OCI-M1 (cell line): ENCODE results near the gene SLC25A44.
"Not testable (repeated sequence)": the region's sequence is repeated elsewhere in the genome, so short reads cannot be mapped to it uniquely, and the experiment has no call there.

Experiments used
- DNase-seq: peaks from one replicate; lab custom pipeline; 2025; lab: John Stamatoyannopoulos, UW

SLC25A44 gene

DNA sequence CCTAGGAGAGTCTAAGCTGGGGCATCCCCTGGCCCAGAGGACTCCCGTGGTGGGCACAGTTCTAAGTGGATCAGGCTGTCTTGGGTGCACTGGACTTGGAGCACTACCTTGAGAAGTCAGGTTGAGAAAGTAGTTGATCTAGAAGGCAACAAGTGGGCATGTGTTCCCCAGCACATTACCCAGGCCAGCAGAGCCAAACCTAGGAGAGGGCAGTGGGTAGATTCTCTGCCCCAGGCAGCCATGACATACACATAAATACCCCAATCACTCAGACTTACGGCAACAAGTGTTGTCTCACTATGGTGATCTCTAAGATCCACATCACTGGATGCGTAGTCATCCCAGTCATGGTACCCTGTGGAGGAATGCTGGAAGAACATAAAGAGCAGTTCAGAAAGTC, 17.3 kb downstream of the SLC25A44 start:
- DNase-seq = no peak

DNA sequence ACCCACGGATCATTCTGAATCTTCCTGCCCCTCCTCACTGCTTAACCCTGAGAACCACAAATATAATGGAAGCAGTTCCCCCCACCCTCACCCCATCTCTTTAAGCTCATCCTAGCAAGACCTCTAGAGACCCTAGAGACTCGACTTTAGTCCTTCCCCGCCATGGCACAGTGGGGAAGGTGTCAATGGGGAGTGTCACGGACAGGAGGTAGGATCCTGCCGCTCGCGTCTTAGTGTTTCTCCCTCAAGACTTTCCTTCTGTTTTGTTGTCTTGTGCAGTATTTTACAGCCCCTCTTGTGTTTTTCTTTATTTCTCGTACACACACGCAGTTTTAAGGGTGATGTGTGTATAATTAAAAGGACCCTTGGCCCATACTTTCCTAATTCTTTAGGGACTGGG, 18.2 kb downstream of the SLC25A44 start:
- DNase-seq = no peak

DNA sequence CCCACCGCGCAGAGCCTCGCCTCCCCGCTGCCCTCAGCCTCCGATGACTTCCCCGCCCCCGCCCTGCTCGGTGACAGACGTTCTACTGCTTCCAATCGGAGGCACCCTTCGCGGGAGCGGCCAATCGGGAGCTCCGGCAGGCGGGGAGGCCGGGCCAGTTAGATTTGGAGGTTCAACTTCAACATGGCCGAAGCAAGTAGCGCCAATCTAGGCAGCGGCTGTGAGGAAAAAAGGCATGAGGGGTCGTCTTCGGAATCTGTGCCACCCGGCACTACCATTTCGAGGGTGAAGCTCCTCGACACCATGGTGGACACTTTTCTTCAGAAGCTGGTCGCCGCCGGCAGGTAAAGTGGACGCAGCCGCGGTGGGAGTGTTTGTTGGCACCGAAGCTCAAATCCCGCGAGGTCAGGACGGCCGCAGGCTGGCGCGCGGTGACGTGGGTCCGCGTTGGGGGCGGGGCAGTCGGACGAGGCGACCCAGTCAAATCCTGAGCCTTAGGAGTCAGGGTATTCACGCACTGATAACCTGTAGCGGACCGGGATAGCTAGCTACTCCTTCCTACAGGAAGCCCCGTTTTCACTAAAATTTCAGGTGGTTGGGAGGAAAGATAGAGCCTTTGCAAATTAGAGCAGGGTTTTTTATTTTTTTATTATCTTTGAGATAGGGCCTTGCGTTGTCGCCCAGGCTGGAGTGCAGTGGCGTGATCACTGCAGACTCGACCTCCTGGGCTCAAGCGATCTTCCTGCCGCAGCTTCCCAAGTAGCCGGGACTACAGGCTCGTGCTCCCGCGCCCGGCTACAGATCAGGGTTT, 19.1 kb downstream of the SLC25A44 start, which contains the start of gene PMF1:
Gene PMF1 (plus strand): TSS at position 175 of the 811 bp plus-strand sequence. CDS start 9 bp downstream, at position 184.
- peak; percentile 98 for DNase-seq

DNA sequence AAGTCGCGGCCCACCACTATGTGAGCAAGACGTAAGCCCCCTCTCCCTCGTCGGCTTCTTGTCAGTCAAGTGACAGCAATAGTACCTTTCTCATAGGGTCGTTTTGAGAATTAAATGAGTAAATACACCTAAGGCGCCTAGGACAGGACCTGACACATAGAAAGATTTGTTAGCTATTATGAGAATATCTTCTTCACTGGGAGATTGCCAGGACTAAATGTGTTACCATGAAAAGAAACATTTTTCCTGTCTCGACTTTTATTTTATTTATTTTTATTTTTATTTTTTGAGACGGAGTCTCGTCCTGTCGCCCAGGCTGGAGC, 19.7 kb downstream of the SLC25A44 start:
- DNase-seq = no peak

DNA sequence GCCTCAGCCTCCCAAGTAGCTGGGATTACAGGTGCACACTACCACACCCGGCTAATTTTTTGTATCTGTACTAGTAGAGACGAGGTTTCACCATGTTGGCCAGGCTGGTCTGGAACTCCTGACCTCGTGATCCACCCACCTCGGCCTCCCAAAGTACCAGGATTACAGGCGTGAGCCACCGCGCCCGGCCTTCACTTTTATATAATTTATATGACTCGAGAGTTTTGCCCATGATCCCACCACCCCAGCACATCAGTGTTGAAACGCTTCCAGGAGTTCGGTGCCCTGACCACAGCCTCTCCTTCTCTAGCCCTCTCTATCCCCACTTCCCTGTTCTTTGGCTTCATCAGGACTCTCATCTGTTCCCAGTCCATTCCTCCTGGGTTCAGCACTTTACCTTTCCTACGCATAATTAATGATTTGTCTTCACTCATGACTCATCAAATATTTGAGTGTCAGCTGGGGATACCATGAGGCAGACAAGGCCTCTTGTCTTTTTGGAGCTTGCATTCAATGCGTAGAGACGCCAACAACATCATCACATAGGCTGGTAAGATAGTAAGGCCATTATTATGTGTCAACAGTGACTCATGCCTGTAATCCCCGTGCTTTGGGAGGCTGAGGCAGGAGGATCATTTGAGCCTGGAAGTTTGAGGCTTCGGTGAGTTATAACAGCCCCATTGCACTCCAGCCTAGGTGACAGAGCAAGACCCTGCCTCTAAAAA, 20.3 kb downstream of the SLC25A44 start:
- DNase-seq = no peak

DNA sequence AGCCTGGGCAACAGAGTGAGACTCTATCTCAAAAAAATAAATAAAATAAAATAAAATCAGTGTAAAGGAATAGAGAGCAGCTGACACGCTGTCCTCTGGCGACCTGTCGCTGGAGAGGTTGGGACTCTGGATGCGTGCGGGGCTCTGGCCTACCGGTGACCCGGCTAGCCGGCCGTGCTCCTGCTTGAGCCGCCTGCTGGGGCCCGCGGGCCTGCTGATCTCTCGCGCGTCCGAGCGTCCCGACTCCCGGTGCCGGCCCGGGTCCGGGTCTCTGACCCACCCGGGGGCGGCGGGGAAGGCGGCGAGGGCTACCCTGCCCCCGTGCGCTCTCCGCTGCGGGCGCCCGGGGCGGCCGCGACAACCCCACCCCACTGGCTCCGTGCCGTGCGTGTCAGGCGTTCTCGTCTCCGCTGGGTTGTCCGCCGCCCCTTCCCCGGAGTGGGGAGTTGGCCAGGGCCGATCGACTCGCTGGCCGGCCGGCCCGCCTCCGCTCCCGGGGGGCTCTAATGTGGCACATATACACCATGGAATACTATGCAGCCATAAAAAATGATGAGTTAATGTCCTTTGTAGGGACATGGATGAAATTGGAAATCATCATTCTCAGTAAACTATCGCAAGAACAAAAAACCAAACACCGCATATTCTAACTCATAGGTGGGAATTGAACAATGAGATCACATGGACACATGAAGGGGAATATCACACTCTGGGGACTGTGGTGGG, 22.6 kb downstream of the SLC25A44 start:
- DNase-seq = not testable (repeated sequence)

DNA sequence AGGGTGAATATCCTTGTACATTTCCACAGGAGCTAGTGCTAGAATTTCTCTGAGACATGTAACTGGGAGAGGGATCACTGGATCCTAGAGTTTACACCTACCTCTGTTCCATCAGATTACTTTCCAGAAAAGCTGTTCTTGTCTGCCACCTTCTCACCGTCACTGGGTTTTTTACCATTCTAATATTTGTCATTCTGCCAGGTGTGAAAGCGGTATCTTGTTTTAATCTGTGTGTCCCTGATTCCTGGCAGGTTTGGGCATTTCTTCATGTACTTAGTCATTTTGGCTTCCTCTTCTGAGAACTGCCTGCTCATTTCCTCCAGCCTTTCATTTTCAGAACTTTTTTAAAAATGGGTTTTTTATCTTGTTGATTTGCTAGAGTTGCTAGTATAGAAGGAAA, 24.0 kb downstream of the SLC25A44 start:
- peak; percentile 42 for DNase-seq

DNA sequence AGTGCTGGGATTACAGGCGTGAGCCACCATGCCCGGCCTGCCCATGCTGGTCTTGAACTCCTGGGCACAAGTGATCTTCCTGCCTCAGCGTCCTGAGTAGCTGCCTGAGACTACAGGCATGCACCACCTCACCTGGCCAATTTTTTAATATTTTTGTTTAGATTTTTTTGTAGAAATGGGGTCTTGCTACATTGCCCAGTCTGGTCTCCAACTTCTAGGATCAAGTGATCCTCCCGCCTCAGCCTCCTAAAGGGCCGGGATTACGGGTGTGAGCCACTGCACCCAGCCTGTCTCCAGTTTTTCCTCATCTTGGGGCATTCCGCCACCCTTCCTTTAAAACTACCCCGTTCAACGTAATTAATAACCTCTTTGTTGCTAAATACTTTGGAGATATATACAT, 26.3 kb downstream of the SLC25A44 start:
- no peak for DNase-seq

DNA sequence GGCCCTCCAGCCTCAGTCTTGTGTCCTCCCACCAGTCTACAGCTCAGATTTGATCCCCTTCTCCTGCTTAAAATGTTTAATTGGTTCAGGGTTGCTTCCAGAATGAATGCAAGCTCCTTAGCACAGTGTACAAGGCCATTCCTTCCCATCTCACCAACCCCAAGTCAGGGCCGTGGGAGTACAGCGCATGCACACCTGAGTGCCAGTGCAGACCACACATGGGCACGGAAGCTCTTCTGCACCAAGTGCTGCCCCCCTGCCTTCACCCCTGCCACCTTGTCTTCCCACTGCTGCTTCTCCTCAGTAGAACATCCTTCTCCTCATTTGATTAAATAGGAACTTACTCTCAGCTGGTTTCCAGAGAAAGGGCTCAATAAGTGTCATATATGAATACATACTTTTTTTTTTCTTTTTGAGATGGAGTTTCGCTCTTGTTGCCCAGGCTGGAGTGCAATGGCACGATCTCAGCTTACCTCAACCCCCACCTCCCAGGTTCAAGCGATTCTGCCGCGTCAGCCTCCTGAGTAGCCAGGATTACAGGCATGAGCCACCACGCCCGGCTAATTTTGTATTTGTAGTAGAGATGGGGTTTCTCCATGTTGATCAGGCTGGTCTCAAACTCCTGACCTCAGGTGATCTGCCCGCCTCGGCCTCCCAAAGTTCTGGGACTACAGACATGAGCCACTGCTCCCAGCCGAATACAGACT, 28.2 kb downstream of the SLC25A44 start:
- DNase-seq = no peak

DNA sequence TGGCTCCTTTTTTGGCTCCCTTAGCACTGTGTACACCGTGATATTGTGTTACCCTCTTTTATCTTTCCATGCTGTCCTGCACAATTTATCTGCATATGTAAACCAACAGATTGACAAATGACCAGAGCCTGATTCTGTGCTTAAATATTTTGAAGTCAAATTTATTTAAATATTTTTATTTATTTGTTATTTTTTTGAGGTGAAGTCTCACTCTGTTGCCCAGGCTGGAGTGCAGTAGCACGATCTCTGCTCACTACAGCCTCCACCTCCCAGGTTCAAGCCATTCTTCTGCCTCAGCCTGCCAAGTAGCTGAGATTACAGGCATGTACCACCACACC, 31.7 kb downstream of the SLC25A44 start:
- DNase-seq = no peak

DNA sequence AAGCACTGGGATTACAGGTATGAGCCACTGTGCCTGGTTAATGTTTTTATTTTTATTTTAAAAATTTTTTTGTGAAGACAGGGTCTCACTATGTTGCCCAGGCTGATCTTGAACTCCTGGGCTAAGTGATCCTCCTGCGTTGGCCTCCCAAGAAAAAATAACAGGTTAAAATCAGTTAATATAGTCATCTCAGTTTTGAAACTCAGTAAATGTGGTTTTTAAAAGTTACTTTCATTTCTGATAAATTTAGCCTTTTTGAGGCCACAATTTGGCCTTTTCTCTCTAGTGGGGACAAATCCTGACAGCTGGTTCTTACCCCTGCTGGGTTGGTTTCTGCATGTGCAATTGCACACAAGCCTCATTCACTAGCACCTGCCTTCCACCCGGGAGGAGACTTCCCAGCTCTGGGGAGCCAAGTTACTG, 32.2 kb downstream of the SLC25A44 start:
- no peak for DNase-seq

DNA sequence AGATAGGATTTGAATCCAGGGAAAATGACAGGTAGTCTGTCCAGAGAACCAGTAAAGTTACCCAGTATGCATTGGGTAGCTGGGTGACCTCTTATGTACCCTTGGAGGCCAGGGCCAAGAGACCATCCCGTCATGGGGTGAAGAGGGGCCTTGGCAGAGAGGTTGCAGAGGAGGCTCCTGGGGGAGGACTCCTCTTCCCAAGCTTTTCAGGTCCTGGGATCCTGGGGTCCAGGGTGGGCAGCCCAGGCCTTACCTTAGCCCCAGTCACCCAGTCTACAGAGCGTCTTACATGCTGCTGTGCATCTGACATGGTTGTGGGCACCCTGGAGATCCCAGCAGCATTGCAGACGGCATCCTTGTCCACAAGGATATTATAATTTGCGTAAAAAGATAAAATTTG, 32.9 kb downstream of the SLC25A44 start:
- no peak for DNase-seq

DNA sequence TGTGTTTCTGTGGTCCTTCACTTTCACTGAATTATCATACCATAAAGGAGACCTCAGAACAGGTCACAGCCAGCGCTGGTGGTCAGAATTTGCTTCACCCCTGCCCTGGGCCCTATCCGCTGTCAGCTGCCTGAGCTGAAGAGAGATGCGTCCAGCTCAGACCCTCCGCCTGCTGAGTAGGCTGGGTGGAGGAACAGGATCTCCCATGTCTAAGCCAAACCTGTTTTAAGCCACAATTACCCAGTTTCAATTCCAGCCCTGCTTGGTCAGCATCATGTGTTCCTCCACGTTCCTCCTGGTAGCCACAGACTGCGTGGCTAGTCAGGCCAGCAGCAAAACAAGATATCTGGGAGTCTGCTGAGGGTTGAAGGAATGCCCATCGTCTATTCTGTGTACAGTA, 34.6 kb downstream of the SLC25A44 start:
- DNase-seq = no peak

DNA sequence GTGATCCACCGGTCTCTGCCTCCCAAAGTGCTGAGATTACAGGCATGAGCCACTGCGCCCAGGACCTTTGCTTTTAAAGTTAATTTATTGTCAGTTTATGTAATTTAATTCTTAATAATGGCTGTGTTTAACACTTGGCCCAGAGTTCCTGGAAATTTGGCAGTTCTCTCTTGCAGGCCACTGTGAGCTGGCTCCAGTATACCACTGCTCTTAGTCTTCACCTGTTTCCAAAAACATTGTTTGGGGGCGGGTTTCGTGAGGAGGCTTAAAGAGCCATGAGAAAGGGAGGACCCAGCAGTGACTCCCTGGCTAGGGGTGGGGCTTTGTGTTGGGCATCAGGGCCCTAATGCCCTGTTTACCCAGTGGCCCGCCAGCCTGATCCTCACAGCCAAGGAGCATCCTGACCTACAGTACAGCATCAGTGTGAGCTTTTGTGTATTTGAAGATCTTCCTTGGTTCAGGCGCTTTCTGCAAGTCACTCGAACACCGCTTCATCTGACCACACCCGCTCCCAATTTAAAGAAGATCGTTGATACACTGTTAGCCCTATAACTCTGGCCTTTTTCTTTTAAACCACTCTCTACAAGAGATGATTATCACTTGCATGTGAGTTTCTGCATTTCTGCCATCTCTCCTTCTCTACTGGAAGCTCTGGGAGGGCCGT, 36.0 kb downstream of the SLC25A44 start:
- no peak for DNase-seq

DNA sequence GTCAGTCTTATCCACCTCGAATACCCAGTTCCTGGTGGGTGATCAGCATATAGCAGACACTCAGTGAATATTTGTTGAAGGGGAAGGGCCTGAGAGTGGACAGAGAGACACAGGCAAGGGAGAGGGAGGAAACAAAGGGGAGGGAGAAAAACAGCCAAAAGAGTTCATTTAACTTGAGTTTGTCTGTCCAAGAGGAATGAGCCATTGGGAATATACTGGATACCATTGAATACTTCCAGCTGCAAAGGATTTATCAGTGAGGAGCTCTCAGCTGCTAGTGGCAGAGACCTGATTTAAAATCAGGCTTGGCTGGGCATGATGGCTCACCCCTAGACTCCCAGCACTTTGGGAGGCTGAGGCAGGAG, 36.6 kb downstream of the SLC25A44 start:
- no peak for DNase-seq

DNA sequence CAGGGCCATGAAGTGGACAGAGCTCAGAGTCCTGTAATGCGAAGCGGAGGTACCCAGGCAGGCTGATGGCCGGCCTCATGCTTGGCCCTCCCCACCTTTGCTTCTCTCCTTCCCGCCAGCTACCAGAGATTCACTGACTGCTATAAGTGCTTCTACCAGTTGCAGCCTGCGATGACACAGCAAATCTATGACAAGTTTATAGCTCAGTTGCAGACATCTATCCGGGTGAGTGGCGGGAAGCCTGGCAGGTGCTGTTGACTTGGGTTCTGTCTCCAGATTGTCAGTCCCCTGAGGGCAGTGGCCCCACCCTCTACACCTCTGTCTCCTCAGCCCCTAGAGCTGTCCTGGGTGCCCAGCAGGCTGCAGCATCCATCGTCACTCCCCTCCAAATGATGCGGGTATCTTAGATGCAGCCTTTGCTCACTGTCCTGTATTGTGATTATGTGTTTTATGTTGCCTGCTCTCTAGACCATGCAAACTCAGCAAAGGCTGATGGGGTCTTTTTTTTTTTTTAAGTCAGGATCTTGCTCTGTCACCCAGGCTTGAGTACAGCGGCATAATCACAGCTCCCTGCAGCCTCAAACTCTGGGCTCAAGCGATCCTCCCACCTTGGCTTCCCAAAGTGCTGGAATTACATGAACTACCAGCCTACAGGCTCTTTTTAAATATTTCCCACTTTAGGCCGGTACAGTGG, 38.4 kb downstream of the SLC25A44 start:
- DNase-seq = no peak

DNA sequence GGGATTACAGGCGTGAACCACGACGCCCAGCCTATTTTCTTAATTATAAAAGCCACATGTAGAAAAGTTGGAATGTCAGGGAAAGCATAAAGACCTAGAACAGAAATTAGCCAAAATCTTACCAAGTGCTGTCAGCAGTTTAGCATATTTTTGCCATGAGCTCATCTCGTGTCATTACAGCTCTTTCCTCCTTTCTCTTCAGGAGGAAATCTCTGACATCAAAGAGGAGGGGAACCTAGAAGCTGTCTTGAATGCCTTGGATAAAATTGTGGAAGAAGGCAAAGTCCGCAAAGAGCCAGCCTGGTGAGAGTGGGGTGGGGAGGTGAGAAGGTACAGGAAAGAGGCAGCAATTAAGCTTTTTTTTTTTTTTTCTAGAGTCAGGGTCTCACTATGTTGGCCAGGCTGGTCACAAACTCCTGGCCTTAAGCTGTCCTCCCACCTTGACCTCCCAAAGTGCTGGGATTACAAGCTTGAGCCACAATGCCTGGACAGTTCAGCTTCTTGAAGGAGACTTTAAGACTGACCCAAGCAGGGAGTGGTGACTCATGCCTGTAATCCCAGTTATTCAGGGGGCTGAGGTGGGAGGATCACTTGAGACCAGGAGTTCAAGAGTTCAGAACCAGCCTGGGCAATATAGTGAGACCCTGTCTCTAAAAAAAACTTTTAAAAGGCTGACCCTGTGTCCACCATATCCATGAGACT, 39.7 kb downstream of the SLC25A44 start:
- DNase-seq = no peak

DNA sequence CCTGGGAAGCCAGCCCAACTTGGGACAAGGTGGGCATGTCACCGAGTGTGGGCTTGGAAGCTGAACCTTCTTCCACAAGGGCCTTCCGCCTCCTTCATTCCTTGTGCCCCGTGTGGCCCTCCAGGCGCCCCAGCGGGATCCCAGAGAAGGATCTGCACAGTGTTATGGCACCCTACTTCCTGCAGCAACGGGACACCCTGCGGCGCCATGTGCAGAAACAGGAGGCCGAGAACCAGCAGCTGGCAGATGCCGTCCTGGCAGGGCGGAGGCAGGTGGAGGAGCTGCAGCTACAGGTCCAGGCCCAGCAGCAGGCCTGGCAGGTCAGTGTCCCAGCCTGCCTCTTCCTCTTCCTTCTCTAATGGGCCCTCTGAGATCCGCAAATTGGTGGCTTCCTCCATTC, 42.3 kb downstream of the SLC25A44 start:
- no peak for DNase-seq

DNA sequence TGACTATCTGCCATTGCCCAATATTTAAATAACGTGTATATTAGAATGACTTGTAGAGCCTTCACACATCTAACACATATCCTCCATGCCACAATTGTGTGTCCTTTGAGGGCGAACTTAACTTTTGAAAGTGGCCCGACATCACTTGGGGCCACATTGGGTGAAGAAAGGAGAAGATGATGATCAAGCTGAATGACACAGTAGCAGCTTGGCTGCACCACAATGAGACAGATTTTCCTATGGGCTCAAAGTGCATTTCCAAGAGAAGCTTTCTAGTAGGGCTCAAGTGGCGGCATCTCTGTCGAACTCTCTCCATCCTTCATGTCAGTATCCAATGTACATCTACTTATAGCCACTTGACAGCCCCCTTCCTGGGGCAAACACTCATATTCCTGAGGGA, 44.3 kb downstream of the SLC25A44 start:
- no peak for DNase-seq

DNA sequence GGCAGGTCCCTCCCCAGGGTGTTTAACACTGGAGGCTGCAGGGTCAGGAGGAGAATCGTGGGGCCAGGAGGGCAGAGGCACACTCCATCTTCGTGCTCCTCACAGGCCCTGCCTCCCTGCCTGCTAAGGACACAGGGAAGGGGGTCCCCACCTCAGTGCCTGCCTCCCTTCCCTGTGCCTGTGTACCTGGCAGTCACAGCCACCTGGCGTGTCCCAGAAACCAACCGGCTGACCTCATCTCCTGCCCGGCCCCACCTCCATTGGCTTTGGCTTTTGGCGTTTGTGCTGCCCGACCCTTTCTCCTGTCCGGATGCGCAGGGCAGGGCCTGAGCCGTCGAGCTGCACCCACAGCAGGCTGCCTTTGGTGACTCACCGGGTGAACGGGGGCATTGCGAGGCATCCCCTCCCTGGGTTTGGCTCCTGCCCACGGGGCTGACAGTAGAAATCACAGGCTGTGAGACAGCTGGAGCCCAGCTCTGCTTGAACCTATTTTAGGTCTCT, 47.5 kb downstream of the SLC25A44 start:
- no peak for DNase-seq
